Hippocampal formation (tissue), 2 donors: ENCODE data around the gene PEAR1.
"Not testable (repeated sequence)": the region's sequence is repeated elsewhere in the genome, so short reads cannot be mapped to it uniquely, and the experiment has no call there.

Source experiments
- DNase-seq, 2 donors: peaks; one replicate each; lab custom pipeline; 2025; lab: John Stamatoyannopoulos, UW

The PEAR1 gene

DNA sequence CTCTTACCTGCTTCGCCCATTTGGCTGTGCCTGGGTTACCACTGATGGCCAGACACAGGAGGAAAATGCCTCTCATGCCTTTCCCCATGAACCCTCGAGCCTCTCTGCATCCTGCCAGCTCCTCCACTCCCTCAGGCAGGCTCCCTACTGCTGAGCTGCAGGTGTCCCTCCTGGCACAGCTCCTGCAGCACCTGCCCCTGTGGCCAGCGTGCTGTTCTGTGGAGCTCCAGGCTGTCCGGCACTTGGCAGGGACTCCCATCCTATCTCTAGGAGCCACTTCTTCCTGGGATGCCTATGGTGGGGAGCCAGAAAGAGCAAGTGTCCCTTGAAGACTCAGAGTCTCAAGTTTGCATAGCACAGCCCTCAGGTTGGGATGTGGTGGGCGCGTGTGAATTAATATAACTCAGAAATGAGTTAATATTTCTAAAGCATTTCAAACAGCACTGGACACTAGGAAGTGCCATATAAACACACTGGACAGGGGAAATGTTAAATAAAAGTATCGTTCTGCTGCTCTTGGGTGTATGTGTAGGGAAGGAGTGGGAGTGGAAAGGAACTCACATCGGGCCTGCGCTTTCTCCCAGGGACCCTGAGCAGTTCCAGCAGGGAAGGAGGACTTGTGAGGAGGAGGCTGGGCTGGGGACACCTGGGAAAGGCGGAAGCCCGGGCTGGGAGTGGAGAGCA, 29.6 kb downstream of the PEAR1 start:
- no peak for DNase-seq

DNA sequence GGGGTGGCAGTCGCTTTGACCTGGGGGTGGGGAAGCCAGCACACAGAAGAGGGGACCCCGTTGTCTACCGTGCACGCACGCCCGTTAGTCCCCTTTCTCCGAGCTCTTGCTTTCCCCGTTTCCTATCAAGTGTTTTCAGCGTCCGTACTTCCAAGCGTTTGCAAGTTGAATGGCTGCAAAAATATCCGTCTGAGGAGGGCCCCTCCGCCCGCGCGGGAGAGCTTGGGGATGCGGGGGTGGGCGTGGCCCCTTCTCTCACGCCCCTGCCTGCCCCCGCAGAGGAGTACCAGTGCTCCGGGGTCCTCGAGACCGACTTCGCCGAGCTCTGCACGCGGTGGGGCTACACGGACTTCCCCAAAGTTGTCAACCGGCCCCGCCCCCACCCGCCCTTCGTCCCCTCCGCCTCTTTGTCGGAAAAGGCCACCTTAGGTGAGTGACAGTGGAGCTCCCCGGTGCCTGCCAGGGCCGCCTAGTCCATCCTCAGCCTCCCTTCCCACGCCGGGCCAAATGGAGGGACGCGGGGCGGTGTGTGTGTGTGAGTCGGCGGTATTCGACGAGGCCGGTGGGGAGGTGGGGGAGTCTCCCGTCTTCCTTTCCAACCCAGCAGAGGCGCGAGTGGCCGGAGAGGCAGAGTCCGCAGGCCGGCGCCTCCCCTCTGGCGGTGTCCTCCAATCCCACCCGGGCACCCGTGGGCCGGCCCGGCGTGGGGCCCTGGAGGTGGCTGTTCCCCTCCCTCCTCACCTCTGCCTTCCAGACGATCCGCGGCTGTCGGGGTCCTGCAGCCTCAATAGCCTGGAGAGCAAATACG, 30.4 kb downstream of the PEAR1 start:
- no peak for DNase-seq

GRCh38 chr1:156924478-156925153, 31.1 kb downstream of the PEAR1 start:
- no peak for DNase-seq

DNA sequence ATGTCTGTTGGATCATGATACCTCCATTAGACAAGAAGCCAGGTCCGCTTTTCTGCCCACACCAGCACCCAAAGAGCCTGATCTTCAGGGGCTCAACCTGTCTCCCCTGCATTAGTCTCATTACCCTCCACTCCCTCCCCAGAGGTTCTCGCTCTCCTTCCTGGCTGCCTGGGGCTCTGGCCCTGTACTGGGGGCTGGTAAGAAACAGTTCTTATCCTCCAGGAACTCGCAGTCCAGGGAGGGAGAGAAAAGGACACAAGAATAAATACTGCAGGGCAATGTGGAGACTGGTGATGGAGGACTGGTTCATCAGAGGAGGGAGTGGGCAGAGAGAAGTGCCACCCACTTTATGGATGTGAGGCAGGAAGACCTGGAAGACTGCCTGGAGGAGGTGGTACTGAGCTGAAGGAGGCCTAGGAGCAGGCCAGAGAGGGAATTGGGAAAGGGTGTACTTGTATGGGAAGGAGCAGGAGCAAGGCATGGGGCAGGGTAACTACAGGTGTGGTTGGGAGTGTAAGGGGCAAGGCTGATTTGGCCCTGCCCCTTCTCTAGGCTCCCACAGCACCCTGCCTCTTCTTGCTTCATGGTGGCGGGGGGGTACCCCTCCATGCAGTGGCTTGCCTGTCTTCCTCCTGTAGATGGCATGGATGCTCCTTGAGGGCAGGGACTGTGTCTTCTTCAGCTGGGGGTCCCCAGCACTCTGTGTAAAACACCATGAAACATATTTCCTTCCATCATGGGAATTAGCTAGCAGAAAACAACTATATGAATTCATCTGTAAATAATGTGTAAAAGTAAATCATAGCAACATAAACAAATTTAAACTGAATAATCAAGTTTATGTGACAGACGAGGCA, 31.9 kb downstream of the PEAR1 start:
- no peak for DNase-seq

DNA sequence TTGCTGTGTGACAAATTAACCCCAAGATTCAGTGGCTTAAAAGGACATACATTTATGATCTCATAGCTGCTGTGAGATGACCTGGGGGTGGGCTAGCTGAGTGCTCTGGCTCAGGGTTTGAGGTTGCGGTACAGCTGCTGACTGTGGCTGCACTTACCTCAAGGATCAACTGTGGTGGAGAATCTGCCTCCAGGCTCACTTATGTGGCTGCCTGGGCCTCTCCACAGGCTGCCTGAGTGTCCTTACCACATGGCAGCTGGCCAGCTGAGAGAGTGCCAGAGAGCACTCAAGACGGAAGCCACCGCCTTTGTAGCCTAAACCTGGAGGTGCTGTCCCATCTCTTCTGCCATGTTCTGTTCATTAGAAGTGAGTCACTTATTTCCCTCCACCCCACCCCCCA, 32.7 kb downstream of the PEAR1 start:
- no peak for DNase-seq

DNA sequence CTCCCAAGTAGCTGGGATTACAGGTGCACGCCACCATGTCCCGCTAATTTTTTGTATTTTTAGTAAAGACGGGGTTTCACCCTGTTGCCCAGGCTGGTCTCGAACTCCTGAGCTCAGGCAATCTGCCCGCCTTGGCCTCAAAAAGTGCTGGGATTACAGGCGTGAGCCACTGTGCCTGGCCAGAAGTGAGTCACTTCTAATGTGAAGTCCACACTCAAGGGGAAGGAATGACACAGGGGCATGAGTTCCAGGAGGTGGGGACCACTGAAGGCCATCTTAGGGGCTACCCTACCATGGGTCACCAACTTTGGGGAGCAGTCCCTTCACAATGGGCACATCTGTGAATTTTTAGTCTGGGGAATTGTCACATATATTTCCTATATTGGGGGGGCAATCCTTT, 33.2 kb downstream of the PEAR1 start:
- DNase-seq = not testable (repeated sequence)

DNA sequence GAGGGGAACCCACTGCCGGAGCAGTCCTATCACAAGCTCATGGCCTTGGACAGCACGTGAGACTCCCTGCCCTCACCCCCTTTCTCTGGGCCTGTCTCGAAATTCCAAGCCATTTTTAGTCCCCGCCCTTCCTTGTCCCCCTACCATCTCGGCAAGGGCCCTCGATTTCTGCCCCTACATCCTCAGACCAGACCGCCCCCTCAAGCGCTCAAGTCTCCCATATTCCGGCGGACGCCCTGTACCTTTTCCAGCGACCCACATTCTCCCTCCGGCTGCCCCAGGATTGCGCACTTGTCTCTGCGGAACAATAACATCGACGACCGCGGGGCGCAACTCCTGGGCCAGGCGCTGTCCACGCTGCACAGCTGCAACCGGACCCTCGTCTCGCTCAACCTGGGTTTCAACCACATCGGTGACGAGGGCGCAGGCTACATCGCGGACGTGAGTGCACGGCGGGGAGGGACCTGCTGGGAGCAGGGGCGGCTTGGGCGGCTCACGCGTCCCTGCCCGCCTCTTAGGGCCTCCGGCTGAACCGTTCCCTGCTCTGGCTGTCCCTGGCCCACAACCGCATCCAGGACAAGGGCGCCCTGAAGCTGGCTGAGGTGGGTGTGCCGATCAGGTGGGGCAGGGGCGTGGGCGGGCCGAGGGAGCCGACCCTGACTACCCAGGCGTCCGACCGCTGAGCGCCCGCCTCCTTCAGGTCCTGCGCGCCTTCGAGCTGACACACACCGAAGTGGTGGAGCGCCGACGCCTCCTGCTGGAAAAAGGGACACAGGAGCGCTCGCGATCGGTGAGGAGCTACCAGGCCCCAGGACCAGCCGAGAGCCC, 33.9 kb downstream of the PEAR1 start:
- DNase-seq = no peak

DNA sequence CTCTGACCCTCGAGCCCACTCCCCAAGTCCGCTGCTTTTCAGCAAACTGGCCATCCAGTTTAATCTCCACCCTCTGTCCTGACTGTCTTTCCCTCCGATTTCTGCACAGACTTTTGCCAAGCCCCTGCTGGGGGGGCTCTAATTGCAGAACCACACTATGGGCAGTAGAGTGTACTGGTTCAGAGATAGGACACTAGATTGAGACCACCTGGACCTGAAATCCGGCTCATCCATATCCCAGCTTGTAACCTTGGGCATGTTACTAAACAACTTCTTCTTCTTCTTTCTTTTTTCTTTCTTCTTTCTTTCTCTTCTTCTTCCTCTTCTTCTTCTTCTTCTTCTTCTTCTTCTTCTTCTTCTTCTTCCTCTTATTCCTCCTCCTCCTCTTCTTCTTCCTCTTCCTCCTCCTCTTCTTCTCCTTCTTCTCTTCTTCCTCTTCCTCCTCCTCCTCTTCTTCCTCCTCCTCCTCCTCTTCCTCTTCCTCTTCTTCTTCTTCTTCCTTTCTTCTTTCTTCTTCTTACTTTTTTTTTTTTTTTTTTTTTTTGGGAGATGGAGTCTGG, 34.6 kb downstream of the PEAR1 start:
- no peak for DNase-seq

GRCh38 chr1:156929596-156930238, 36.2 kb downstream of the PEAR1 start:
- no peak for DNase-seq

DNA sequence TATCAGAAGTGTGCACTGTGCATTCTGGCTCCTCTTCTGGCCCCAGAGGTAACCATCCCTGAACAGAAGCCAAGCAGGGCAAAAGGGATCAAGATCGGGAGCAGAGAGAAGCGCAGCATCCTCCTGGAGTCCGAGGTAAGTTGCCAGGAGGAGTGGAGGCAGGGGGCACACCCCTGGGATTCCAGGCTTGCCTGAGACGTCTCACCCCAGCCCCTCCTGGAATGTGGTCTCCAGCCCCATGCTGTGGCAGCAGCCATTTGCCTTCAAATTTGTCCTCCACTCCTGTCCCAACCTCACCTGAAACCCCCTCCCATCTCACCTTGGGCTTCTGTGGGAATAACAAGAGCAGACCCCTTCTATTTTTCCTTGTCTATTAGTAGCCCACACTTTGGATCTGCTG, 37.0 kb downstream of the PEAR1 start:
- DNase-seq = no peak

- DNase-seq = no peak
Observed at GRCh38 chr1:156931211-156931952, 37.9 kb downstream of the PEAR1 start.

DNA sequence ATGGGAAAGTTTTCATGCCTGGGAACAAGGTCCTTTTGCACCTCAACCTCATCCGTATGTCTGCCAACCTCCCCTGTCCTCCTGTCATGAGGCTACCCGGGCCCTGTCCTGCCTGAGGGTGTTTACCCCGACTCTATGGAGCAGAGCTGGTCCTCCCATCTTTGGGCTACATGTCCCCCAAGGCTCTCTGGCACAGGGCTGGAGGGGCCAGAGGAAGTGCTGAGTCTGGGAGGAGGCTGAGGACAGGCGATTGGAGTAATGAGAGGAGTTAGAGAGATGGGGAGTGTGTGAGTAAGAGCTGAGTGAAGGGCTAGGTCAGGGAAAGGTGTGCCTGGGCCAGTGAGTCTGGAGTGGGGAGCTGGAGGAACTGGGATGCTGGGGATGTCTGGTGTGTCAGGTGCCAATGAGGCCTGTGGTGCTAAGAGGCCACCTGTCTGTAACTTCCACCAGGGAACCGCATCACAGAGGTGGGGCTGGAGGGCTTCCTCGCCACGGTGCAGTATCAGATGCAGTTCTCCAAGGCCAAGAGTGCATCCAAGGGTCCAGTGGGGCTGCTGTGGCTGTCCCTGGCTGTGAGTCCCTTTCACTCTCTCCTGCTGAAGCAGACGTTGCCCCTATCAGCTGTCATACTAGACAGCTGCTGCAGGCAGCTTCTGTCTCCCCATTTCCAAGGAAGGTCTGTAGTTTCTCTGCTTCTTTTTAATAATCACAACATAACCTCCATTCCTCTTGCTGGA, 38.6 kb downstream of the PEAR1 start:
- no peak for DNase-seq

DNA sequence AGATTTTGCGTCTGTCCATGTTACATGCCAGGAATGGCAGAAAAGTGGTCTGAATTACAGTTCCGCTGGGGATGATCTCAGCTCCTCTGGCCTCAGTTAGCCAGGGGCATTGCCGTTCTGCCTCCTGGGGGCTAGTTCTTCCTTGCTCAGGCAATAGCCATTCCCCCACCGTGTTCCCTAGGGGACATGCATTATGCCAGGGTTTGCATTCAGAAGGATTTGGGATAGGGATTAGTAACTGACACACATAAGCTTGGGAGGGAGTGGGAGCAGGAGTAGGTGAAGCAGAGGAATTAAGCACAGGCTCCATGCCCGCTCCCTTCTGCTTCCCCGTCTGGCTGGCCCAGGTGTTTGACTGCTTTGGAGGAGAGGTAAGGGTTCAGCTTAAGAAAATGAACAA, 39.6 kb downstream of the PEAR1 start:
- no peak for DNase-seq

DNA sequence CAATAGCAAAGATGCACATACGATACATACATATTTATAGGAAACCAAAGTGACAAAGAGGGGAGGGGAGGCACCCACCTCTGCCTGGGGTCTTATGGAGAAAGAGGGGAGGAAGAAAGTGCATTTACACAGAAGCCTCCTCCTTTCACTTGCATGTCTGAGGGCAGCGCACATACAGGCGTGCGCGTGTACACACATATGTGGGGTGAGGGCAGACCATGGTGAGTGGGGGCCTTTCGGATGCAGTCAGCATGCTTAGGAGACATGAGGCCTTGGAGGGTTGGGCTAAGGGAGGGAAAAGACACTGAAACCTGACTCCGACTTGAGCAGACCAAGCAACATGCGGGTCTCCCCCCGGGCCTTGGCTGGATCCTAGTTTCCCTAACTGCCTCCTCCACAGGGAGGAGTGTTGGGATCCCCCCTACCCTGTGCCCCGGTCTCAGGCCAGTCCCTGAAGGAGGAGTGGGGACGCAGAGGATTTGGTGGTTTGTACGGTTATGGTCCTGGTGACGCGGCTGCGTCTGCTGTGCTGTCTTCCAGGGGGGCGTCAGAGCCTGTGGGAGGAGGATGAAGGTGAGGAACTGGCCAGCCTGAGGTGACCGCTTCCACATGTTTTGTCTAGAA, 42.1 kb downstream of the PEAR1 start:
- no peak for DNase-seq

DNA sequence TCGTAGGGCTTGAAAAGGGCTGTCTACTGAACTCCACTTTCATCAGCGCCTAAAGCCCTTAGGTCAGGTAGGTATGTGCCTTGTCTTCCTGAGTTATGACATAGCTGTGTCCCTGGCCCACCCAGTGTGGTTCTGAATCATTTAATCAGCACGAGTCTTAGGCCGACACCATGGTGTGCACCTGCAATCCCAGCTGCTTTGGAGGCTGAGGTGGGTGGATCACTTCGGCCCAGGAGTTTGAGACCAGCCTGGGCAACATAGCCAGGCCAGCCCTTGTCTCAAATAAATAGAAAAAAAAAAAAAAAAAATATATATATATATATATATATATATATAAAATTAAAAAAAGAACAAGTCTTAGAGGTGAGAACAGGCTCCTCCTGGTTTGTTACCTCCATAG, 42.7 kb downstream of the PEAR1 start:
- no peak for DNase-seq

DNA sequence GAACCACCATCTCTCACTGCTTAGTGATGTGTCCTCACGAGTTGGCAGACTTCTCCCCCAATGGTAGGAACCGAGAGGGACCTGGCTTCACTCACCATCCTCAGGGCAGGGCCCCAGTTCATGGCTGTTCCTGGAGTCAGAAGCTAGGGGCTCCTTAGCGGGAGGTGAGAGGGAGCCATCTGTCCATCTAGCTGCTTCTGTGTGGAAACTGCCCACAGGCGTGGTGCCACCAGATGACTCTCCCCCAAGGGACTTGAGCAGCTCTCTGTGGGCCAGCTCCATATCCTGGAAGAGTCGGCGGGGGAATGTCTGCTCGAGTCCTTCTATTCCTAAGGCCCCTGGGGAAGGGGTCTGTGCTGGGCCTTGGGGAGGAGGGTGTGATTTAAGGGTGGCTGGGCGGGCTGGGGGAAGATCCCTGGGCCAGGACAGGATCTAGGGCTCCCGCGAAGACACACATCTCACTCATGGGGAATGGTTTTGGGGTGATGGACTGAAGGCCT, 43.3 kb downstream of the PEAR1 start:
- no peak for DNase-seq

GRCh38 chr1:156937883-156938282, 44.4 kb downstream of the PEAR1 start:
- no peak for DNase-seq

DNA sequence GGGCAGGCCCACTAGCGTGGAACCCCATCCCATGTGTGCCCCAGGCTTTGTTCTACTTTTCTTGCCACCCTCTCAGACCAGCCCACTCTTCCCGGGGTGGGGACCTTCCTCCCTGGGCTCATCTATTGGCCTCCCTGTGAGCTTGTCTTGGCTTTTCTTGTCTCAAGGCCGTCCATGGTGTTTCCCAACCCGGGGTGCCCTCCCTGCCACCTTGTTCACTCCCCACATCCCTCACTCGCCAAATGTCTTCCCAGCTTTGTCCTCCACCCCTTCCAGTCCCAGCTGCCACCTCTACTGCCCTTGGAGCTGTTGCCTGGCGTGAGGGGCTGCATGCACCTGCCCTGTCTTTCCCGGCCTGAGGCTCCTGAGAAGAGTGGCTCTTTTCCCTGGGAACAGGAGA, 45.3 kb downstream of the PEAR1 start:
- no peak for DNase-seq
